GM19372 (cell line): Measurements from ENCODE around the gene KCNH2.

Source experiments
- ATAC-seq: cut with Tn5 transposase; IDR thresholded peaks from one replicate; pipeline ENCODE4 v1.9.1; 2021; ENCODE audit warnings: mild to moderate bottlenecking, low read depth, moderate library complexity; ENCODE audit not compliant: unreplicated experiment

KCNH2 gene

DNA sequence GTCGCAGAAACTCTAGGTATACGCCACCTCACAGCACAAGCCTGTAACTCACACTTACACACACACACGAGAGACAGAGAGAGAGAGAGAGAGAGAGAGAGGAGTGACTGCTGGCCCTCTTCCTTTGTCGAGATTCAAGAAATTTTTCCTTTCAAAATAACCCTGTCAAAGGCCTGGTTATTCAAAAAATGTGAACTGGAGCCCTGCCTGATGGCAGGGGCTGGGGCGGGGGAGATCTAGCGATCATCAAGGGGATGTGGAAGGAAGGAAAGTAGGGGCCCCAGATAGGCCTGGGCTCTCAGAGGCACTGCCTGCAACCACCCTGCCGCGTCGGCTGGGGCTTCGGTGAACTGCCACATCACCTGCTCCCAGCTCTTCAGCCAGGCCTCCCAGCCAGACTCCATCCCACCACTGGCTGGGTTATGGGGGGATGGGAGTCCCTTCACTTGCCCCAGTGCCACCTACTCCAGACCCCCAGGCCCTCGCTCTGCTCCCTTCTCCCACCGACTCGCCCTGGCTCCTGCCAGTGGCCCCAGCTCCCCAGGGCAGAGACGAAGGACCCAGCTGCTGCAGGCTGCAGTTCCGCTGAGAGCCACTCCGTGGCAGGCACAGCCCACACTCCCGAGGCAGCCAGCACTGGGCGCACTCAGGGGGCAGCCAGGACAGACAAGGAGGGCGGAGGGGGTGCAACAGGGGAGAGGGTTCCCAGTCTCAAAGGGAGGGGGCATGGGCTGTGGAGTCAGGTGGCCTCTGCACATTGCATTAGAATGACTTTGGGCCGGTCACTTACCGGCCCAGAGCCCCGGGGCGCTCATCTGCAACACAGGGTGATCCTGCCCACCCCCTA lies 15.3 kb downstream of the KCNH2 start:
- ATAC-seq = peak; percentile 79

DNA sequence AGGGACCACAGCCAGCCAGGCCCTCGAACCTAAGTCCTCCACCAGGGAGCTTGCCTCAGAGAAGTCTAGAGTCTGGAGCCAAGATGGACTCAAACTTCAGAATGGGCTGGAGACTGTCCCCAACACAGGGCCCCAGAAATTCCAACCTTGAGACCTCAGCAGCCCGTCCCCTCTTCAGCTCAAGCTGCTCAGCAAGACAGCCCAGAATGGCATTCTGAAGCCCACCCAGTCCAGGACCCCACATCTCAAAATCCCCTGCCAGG lies 15.9 kb downstream of the KCNH2 start:
- no peak for ATAC-seq

- ATAC-seq = no peak
Observed at GRCh38 chr7:150961510-150962289, 16.4 kb downstream of the KCNH2 start.

DNA sequence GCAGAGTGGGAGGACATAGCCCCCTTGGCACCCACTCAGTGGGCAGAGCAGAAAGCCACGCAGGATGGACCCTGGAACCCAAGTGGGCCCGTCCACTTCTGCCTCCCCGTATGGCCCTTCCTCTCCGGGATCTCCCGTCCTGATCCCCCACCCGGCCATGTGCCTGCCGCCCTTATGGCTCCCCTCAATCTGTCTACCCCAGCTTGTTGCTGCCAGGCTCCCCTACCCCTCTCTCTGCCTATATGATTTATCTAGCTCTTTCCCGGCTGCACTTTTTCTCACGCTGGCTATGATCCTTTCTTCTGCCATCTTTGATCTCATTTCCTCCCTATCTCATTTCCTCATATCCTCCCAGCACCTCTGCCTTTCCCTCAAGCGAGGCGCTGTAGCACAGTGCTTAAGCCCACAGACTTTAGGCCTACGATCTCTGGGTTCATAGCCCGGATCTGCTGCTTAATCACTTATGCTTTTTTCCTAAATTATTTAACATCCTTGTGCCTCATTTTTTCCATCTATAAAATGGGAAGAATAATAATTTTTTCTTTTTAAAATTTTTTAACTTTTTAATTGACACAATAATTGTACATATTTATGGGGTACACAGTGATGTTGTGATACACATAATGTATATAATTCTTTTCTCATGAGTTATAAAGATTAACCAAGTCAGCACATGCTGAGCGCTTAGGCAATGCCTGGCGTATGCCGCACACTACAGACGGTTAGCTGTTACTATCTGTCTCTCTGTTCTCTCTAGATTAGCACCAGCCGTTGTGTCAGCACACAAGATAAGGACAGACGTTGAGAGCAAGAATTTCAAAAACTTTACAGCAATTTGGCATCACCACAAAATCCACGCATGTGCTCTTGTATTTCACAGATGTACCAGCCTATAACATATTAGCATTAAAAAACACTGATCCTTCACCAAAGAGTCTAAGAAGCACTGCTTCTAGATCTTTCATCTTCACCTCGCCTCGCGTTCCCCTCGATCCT lies 18.1 kb downstream of the KCNH2 start:
- no peak for ATAC-seq

DNA sequence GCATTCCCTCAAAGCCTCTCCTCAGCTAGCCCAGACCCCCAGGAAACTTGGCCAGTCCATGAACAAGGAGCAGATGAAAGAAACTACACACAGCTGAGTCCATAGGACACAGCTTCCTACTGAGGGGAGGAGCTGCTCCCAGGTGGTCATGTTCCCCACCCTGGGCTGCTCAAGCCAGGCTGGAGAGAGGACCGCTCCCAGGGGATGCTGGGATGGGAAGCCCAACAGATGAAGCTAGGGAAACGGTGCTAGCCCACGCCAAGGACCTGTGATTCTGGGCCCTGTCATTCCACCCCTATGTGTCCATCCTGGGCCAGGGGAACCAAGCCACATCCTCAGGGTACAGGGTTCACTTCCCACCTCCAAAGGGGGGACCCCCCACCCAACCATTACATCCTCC lies 19.0 kb downstream of the KCNH2 start:
- ATAC-seq = no peak

GRCh38 chr7:150958597-150958996 lies 19.5 kb downstream of the KCNH2 start:
- ATAC-seq = no peak

- ATAC-seq = no peak
Observed at GRCh38 chr7:150958062-150958552, 20.0 kb downstream of the KCNH2 start.

- no peak for ATAC-seq
Observed at GRCh38 chr7:150957133-150958020, 20.7 kb downstream of the KCNH2 start.

DNA sequence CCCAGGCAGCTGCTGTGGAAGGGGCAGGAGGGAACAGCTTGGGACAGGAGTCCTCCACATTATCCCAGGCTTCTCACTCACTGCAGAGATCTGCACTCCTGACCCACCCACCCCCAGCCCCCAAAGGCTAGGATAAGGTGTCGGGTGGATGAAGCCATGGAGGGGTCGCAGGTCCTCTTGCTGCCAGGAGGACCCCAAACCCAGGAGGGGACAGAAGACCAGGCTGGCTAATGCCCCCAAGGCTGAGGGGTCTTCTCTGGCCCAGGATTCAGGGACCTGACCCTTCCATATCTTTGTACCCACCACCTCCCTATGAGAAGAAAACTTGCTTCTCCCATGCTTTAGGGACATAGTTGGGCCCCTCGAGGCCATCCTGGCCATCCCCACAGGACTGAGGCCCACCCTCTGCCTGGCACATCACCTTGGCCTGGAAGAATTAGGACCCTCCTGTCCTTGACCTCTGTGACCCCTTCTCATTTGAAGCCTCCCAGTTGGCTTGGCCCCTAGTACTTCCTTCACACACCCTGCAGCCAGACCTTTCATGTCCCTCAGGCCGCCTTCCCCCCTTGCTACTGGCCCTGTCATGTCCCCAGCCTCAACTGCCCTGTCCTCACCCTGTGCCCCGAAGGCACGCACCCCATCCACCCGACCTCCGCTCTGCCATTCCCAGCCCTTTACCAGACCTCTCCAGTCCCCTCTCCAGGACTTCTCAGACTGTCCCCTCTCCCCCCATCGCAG lies 21.6 kb downstream of the KCNH2 start:
- no peak for ATAC-seq

DNA sequence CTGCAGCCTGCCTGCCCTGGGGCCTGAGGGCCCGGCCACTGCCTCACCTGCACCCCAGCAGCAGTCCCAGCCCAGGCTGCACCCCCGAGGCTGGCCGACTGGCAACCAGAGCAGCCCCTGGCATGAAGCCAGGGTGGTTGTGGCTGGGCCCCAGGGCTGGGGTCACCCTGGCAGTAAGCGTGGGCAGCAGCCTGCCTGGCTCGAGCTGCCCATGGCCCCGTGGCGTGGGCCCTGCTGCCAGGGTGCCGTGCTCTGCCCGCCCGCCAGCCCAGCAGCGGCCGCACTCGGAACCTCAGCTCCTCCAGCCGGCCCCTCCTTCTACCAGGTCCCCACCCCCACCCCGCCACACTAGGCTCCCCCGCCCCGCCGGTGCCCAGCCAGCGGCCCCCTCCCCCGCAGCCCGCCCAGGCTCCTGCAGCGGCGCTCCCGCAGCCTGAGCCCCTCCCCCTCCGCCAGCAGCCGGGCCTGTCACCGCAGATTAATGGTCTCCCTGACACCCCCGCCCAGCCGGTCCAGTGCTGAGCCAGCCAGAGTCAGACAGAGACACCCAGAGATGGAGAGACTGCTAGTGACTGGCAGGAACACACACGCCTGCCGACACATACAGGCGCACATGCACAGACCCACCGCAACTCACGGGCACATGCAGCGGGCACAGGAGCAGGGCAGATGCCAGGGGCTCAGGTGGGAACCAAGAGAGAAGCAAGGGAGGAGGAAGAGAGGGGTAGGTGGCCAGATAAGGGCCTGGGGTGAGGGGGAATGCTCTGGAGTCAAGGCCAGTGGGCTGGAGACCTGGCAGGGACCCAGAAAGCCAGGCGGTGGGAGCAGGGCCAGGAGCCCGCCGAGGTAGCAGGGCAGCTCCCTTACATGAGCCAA lies 22.4 kb downstream of the KCNH2 start:
- ATAC-seq = no peak

GRCh38 chr7:150954986-150955518 lies 23.1 kb downstream of the KCNH2 start:
- ATAC-seq = no peak

GRCh38 chr7:150954201-150954985 lies 23.7 kb downstream of the KCNH2 start:
- no peak for ATAC-seq

GRCh38 chr7:150953061-150953997 lies 24.8 kb downstream of the KCNH2 start:
- no peak for ATAC-seq

DNA sequence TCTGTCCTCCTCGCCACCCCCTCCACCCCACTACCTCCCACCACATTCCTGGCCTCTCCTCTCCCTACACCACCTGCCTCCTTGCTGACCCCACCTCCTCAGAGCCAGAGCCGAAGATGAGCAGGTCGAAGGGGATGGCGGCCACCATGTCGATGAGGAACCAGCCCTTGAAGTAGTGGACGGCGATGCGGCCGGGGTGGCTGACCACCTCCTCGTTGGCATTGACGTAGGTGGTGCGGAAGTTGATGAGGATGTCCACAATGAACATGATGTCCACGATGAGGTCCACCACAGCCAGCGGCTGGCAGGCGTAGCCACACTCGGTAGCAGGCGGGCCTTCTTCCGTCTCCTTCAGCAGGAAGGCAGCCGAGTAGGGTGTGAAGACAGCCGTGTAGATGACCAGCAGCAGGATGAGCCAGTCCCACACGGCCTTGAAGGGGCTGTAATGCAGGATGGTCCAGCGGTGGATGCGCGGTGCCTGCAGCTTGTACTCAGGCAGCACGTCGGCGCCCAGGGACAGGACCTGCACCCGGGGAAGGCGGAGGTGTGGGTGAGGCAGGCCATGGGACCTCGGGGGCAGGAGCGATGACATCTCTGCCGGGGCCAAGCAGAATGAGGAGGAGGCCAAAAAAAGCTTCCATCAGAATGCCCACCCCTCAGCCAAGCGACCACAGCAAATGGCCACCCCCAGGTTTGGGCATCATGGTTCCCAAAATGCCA lies 25.6 kb downstream of the KCNH2 start:
- no peak for ATAC-seq

DNA sequence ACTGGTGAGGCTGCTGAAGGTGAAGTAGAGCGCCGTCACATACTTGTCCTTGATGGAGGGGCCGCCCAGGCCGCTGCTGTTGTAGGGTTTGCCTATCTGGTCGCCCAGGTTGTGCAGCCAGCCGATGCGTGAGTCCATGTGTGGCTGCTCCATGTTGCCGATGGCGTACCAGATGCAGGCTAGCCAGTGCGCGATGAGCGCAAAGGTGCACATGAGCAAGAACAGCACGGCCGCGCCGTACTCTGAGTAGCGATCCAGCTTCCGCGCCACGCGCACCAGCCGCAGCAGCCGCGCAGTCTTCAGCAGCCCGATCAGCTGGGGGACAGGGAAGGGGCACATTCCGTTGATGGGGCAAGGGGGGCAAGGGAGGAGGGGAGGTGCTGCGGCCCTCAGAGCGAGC lies 26.6 kb downstream of the KCNH2 start:
- ATAC-seq = no peak
